Inflammatory macrophage (primary cell): ENCODE data around the gene PGAM5.

Source experiments
- DNase-seq, 2 donors: peaks; one replicate each; pipeline ENCODE4 v3.0.0-alpha.2; 2020 to 2022

PGAM5 gene

GRCh38 chr12:132723015-132723763, 12.5 kb downstream of the PGAM5 start:
- peak in 1 of 2 donors; percentile 53 for DNase-seq

- DNase-seq = no peak
Measured at GRCh38 chr12:132723764-132724140, 13.1 kb downstream of the PGAM5 start.

- no peak for DNase-seq
Measured at GRCh38 chr12:132724506-132725241, 14.0 kb downstream of the PGAM5 start.

DNA sequence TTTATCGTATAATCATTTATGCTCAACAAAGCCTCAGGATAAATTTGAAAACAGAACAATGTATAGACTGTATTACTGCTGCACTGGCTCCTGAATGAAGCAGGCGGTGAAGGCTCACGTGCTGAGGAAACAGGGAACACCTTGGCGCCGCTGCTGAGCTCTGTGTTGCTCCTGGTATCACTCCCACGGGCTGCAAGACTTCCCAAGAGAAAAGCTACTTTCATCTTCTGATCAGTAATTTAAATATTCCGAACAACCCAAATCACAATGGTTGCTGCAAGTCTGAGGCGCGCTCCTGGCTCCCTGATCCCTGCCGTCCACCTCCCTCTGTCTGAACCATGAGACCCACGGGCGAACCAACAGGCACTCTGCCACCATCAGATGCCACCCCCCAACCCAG, 15.7 kb downstream of the PGAM5 start:
- no peak for DNase-seq

DNA sequence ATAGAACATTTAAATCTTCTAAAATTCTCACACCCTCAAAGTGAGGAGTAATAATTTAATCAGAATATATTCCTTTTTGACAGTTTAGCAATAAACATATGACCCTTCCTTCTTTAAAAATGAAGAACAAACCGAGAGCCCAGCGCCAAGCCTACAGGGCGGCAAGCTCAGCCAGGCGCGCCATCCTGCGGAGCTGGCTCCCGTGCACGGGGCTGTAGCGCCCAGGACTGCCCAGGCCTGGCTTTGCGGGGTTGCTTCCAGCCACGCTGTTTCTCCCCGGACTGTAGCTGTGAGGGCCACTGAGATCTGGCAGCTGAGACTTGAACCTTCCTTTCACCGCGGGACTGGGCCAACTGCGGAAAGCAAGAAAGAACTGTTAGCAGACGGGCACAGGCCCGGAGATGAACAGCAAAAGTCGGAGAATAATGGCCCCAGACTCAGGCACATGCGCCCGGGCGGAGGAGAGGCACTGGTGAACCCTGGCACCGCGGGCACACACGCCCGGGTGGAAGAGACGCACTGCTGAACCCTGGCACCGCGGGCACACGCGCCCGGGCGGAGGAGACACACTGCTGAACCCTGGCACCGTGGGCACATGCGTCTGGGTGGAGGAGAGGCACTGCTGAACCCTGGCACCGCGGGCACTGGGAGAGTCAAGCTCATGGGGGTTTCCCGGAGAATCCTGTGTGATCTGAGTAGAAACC, 16.6 kb downstream of the PGAM5 start:
- DNase-seq = no peak

DNA sequence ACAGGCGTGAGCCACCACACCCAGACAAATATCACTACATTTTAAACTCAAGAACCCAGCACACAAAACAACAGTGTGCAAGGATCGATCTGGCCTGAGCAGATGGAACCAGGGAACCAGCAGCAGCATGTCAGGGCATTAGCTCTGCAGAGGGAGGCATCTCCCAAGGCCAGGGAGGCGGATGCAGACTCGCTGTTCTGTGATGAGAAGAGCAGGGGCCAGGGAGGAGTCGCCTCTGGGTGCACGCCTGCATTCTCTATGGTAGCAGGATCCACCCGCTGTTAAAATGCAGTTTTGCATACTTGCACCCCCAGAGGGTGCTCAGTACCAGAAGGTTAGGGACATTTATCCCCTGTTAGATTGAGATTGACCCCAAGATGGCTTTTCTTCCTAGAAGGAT, 17.9 kb downstream of the PGAM5 start:
- DNase-seq = no peak

- no peak for DNase-seq
Measured at GRCh38 chr12:132729541-132730320, 19.1 kb downstream of the PGAM5 start.

DNA sequence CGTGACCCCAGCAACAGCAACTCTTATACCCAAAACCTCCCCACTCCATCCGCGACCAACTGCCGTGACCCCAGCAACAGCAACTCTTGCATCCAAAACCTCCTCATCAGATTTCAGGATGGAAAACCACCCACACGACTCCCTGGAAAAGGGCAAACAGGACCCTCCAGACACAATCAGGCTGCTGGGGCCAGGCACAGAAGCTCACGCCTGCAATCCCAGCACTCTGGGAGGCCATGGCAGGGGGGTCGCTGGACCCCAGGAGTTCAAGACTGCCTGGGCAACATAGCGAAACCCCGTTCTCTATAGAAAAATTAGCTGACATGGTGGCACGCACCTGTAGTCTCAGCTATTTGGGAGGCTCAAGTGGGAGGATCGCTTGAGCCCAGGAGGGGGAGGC, 19.7 kb downstream of the PGAM5 start:
- DNase-seq = no peak

- no peak for DNase-seq
Measured at GRCh38 chr12:132731574-132731973, 20.9 kb downstream of the PGAM5 start.

DNA sequence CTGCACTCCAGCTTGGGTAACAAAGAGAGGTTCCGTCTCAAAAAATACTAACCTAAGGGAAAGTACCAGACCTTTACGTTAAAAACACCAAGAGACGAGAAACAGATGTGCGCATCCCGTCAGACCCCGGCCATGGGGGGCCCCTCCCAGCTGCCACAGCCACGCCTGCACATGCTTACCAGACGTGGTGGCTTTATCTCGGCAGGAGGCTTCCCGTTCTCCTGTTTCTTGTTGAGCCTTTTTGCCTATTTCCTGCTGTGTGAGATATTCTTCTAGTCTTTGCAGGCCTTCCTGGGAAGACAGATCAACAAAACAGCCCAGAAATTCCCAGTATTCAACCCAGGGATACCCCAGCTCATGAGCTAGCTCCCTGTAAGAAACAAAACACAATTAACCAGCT, 23.6 kb downstream of the PGAM5 start:
- DNase-seq = no peak

GRCh38 chr12:132735496-132735895, 24.9 kb downstream of the PGAM5 start:
- DNase-seq = no peak

- DNase-seq = no peak
Measured at GRCh38 chr12:132736378-132736777, 25.7 kb downstream of the PGAM5 start.

DNA sequence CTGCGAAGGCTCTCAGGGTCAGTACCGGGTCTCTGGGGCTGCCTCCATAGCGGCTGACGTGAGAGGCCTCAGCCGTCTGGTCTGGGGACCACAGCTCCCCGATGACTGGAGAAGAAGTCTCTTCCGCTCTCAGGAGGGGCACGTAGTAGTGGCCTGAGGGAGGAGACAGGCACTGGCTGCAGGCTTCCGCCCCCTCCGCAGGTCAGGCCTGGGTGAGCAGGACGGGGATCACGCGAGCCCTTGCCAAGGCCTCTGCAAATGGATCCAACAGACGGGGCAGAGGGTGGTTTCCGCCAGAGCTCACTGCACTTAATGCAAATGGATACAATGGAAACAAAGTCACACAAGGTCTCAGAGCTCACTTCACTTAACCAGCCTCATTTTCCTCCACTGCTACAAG, 26.3 kb downstream of the PGAM5 start:
- no peak for DNase-seq

DNA sequence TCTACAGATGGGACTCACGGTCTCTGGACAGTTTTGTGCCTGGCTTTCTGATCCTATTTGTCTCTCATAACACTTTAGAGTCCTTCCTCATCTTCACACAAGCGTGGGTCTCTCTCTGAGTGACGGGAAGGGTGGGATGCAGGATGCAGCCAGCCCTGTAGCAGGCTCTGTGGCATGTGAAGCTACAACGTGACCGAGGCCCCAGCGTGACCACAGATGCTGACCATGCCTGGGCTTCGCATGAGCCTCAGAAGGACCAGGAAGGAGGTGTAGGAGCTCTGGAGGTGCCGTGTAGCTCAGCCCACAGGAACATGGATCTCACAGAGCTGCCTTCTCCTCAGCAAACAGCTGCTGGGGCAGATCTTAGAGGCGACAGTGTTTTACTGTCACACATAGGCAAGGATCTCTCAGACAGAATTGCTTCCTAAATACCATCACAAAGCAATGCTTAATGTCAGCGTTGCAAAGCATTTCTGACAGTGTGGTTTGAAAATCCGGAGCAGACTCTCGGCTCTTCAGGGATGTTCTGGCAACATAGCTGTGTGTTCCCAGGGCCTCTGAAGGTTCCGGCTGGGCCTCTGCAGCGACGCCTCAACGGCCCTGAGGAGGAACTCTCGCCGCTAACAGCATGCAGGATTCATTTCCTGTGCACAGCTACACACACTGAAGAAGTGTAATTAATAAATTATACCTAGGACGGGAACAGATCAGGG, 29.1 kb downstream of the PGAM5 start:
- DNase-seq = no peak

DNA sequence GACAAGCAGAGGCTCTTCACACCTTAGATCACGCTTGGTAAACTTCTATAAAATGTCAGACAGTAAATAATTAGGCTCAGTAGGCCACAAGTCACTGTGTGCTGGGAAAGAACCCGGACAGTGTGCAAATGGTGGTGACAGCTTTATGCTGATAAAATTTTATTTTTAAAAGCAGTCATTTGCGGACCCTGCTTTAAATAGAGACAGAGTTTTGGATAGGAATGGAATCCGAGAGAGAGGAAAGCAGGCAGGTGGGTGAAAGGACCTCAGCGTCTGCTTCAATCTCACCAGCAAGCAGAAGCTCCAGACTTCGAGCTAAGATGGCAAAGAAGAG, 29.6 kb downstream of the PGAM5 start:
- no peak for DNase-seq

GRCh38 chr12:132740652-132741051, 30.0 kb downstream of the PGAM5 start:
- DNase-seq = no peak

DNA sequence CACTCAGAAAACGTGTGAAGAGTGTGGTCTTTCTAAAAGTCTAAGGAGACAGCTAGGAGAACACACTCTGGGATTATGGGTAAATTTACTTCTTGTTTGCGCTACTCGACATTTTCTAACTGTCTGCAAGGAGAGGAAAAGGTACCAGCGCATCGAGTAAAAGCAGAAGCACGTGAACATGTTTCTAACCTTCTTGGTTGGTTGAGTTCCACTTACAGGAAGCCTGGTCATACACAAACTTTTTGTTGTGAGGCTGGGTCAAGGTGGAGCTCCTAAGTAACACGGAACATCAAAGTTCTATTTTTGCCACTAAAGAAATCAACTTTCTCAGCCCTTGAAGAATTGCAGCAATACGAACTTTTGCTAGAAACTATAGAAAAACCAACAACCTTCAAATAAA, 31.0 kb downstream of the PGAM5 start:
- DNase-seq = no peak

DNA sequence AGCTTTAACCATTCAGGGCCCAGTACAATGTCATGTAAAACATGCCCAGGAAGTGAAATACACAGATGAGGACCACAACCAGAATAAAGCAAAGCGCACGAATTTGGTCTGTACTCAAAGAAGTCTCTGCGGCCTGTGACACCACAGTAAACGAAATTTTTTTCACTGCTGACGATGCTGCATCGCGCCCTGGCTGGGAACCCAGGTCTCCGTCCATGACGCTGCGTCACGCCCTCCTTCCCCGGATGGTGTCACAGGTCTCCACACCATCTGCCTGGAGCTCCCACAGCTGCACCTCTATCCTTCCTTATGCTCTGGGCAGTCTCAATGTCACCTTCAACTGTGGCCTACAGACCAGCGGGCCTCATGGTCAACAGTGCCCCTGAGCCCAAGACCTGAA, 33.2 kb downstream of the PGAM5 start:
- DNase-seq = no peak

DNA sequence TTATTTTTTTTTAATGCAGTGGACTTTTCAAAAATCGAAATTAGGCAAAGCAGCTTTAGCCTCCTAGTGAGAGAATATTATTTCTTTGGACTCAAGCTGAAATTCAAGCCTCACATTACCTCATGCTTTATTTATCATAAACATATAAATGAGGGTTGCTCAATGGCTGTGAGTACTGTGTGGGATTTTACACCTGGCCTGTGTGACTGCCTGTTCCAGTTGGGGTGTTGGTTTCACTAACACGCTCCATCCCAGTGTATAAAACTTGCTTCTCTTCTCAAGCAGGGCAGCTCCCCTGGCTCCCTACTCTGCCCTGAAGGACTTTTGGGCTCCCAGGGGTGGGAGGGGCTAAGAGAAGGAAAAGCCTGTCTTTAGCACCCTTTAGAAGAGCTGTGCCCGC, 36.0 kb downstream of the PGAM5 start:
- no peak for DNase-seq

GRCh38 chr12:132747395-132747794, 36.8 kb downstream of the PGAM5 start:
- no peak for DNase-seq

GRCh38 chr12:132747896-132748295, 37.3 kb downstream of the PGAM5 start:
- no peak for DNase-seq

DNA sequence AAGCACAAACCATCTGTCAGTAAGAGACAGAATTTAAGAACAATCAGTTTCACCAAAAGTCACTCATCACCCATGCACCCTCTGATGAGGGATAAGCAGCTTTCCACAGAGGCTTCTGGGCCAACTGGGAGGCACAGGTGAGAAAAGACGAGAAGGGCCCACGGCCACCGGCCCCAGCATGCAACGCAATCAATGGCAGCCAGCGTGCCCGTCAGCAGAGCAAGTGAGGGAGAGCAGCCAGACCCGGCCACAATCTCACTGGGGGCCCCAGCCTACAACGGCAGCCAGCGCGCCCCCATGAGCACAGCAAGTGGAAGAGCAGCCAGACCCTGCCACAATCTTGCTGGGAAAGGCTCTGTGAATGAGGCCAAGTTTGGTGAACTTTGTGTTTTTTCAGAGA, 37.7 kb downstream of the PGAM5 start:
- no peak for DNase-seq
